Prostate gland (tissue), 2 donors: ENCODE results near the gene GLIPR2. TPM values are rescaled to one million over a fixed set of nuclear protein-coding genes. Genes with fewer than 3 reads are reported as not detected.

Experiments
- DNase-seq: peaks from one replicate; pipeline ENCODE4 v3.0.0-alpha.2; 2019; ENCODE audit warnings: low spot score
- H3K27ac ChIP-seq, 2 donors: fragments of 200-600 bp; sonication (generic); 2 replicates each; pipeline ENCODE4 v1.5.1; 2017 to 2019
- H3K27me3 ChIP-seq: fragments of 200-600 bp; sonication (generic); replicated peaks from 2 replicates; pipeline ENCODE4 v1.5.1; 2019; ENCODE audit not compliant: insufficient read depth
- H3K36me3 ChIP-seq, 2 donors: fragments of 200-600 bp; sonication (generic); 1 replicate in 1 of 2; 2 replicates in 1 of 2; pipeline versions ENCODE4 v1.5.1 to v1.8.1; 2017 to 2019
- H3K4me1 ChIP-seq: fragments of 200-600 bp; sonication (generic); replicated peaks from 2 replicates; pipeline ENCODE4 v1.5.1; 2019
- H3K4me3 ChIP-seq, 2 donors: fragments of 200-600 bp; sonication (generic); 2 replicates each; pipeline ENCODE4 v1.5.1; 2017 to 2019
- H3K9me3 ChIP-seq: fragments of 200-600 bp; sonication (generic); 2 replicates; pipeline ENCODE4 v1.5.1; 2017
- POLR2A ChIP-seq: fragments of 450-650 bp; IDR thresholded peaks from one replicate; pipeline ENCODE4 v1.6.1; 2016; ENCODE audit warnings: antibody characterized with exemption, mild to moderate bottlenecking
- POLR2AphosphoS5 ChIP-seq: sonication (generic); formaldehyde crosslinking; IDR thresholded peaks from one replicate; pipeline ENCODE4 v1.6.1; 2017; ENCODE audit warnings: antibody characterized with exemption
- WGBS: methylation state at CpG from one replicate; pipeline ENCODE4 v1.1.5; 2018; 5-methylcytosine and 5-hydroxymethylcytosine counted together
- intact Hi-C: fragments of 100-400 bp; cut with DNase I; formaldehyde crosslinking; loops from one replicate; pipeline ENCODE4 v1.14.2; 2022
- total RNA-seq, 2 donors: library from RNA; depleted of rRNA; stranded (reverse); fragments of >200 nt; gene quantifications; one replicate each; pipeline ENCODE4 v1.1.0, GENCODE V29; 2016
- TF ChIP-seq, protein P1 (sequence below), 4 experiments: fragments of 200-600 bp in 2 of 4; fragments of 450-650 bp in 2 of 4; sonication (generic) in 2 of 4; IDR thresholded peaks; 1 replicate in 3 of 4; 2 replicates in 1 of 4; pipeline ENCODE4 v1.5.1; 2016 to 2019; ENCODE audit warnings: antibody characterized with exemption in 4 of 4, mild to moderate bottlenecking in 2 of 4, moderate library complexity in 2 of 4

GLIPR2 gene
- total RNA-seq, 2 donors from 2014 or later, result 21.6 to 36.5 TPM

GRCh38 chr9:36143245-36143641 lies 6.7 kb downstream of the GLIPR2 start:
- no peaks in the 10 kb centered on the region for H3K27me3 ChIP-seq
- no peaks in the 10 kb centered on the region for H3K36me3 ChIP-seq
- H3K9me3 ChIP-seq, result no peaks in the 10 kb centered on the region
- intact Hi-C loops, result loop anchor here (2.0 kb wide), 2 partner anchors 20 to 48 kb away; partner anchors contain the start of gene CLTA
- TF ChIP-seq, protein P1, sequence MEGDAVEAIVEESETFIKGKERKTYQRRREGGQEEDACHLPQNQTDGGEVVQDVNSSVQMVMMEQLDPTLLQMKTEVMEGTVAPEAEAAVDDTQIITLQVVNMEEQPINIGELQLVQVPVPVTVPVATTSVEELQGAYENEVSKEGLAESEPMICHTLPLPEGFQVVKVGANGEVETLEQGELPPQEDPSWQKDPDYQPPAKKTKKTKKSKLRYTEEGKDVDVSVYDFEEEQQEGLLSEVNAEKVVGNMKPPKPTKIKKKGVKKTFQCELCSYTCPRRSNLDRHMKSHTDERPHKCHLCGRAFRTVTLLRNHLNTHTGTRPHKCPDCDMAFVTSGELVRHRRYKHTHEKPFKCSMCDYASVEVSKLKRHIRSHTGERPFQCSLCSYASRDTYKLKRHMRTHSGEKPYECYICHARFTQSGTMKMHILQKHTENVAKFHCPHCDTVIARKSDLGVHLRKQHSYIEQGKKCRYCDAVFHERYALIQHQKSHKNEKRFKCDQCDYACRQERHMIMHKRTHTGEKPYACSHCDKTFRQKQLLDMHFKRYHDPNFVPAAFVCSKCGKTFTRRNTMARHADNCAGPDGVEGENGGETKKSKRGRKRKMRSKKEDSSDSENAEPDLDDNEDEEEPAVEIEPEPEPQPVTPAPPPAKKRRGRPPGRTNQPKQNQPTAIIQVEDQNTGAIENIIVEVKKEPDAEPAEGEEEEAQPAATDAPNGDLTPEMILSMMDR (IDR thresholded peaks at IDR 0.05), result no peak
- TF ChIP-seq POLR2A, result no peak
- no peak for TF ChIP-seq POLR2AphosphoS5
- no peak overlapping the region for H3K4me3 ChIP-seq
- H3K4me1 ChIP-seq, result peaks cover 5% of the 10 kb centered on the region
- H3K27ac ChIP-seq, result peak overlapping the region; percentile 74 to 80
- no peak for DNase-seq
- 86% methylated on average over 13 of the region's 13 CpGs for WGBS

GRCh38 chr9:36144309-36145232 lies 8.0 kb downstream of the GLIPR2 start:
- DNase-seq, result no peak
- H3K4me1 ChIP-seq, result peaks cover 5% of the 10 kb centered on the region
- peak overlapping the region in 1 of 2 donors; percentile 80 for H3K27ac ChIP-seq
- WGBS, result 83% methylated on average over 12 of the region's 12 CpGs
- H3K4me3 ChIP-seq, result no peak overlapping the region
- intact Hi-C loops, result no loop called here
- no peaks in the 10 kb centered on the region for H3K9me3 ChIP-seq
- no peaks in the 10 kb centered on the region for H3K27me3 ChIP-seq
- H3K36me3 ChIP-seq, result no peaks in the 10 kb centered on the region
- TF ChIP-seq, protein P1 (IDR thresholded peaks at IDR 0.05), result no peak
- no peak for TF ChIP-seq POLR2A
- no peak for TF ChIP-seq POLR2AphosphoS5

DNA sequence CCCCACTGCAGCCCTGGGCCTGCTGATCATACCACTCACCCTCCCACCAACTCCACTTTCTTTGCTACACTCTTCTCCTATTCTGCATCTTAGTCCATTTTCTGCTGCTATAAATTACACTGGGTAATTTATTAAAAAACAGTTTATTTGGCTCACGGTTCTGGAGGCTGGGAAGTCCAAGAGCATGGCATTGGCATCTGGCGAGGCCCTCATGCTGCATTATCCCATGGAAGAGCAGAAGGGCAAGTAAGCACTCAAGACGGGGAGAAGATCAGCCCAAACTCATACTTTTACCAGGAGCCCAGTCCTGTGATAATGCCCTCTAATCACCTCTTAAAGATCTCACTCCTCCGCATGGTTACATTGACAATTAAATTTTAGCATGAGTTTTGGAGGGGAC lies 9.4 kb downstream of the GLIPR2 start:
- no peak for DNase-seq
- peaks cover 5% of the 10 kb centered on the region for H3K4me1 ChIP-seq
- H3K4me3 ChIP-seq, result no peak overlapping the region
- TF ChIP-seq POLR2A (no peak), POLR2AphosphoS5 (no peak)
- TF ChIP-seq, protein P1 (IDR thresholded peaks at IDR 0.05), result no peak
- H3K9me3 ChIP-seq, result no peaks in the 10 kb centered on the region
- no peak overlapping the region for H3K27ac ChIP-seq
- intact Hi-C loops, result no loop called here
- WGBS, result 92% methylated on average over 4 of the region's 4 CpGs
- no peaks in the 10 kb centered on the region for H3K36me3 ChIP-seq
- H3K27me3 ChIP-seq, result no peaks in the 10 kb centered on the region

DNA sequence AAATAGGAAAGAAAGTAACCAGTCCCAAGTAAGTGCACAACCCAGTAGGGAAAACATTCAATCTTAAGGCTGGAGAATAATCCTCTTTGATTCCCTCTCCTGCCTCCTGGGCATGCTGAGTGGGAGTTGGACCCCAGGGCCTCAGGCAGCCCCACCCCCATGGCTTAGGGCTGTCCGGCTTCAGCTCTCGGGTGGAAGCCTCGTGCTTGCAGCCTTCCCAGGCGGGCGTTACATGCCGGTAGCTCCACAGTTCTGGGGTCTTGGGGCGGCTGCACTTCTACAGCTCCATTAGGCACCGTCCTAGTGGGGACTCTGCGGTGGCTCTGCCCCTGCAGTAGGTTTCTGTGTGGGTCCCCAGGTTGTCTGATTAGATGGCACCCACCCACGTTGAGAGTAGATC lies 10.1 kb downstream of the GLIPR2 start:
- WGBS, result 95% methylated on average over 10 of the region's 10 CpGs
- intact Hi-C loops, result no loop called here
- TF ChIP-seq, protein P1 (IDR thresholded peaks at IDR 0.05), result no peak
- TF ChIP-seq POLR2A (no peak), POLR2AphosphoS5 (no peak)
- H3K27ac ChIP-seq, result no peak overlapping the region
- DNase-seq, result no peak
- H3K36me3 ChIP-seq, result no peaks in the 10 kb centered on the region
- H3K27me3 ChIP-seq, result no peaks in the 10 kb centered on the region
- no peak overlapping the region for H3K4me3 ChIP-seq
- peaks cover 5% of the 10 kb centered on the region for H3K4me1 ChIP-seq
- H3K9me3 ChIP-seq, result no peaks in the 10 kb centered on the region
